Uterus (tissue), 2 donors: ENCODE data around the gene TUB.

Experiments
- CTCF ChIP-seq, 4 experiments: fragments of 200-600 bp in 2 of 4; fragments of 450-650 bp in 2 of 4; sonication (generic) in 2 of 4; IDR thresholded peaks; one replicate each; pipeline ENCODE4 v1.5.1; 2016 to 2019; ENCODE audit warnings: antibody characterized with exemption in 4 of 4, mild to moderate bottlenecking in 2 of 4, moderate library complexity in 1 of 4
- POLR2A ChIP-seq, 2 donors: fragments of 450-650 bp; IDR thresholded peaks; one replicate each; pipeline ENCODE4 v1.6.1; 2016; ENCODE audit warnings: antibody characterized with exemption in 2 of 2, mild to moderate bottlenecking in 1 of 2, moderate library complexity in 1 of 2

GRCh38 chr11:8038811-8039529 lies 42.0 kb upstream of the TUB start:
- TF ChIP-seq CTCF (IDR thresholded peaks at IDR 0.05): no peak
- no peak for TF ChIP-seq POLR2A (IDR thresholded peaks at IDR 0.05)
